CD4-positive, alpha-beta T cell (primary cell): ENCODE data around the gene MELTF. TPM values are rescaled to one million over a fixed set of nuclear protein-coding genes. Genes with fewer than 3 reads are reported as not detected.

Experiments used
- ATAC-seq: fragments of 200-7000 bp; cut with Tn5 transposase; one replicate; pipeline ENCODE4 v1.10.0; 2022; ENCODE audit warnings: mild to moderate bottlenecking; ENCODE audit not compliant: poor library complexity
- CTCF ChIA-PET: fragments of 350-600 bp; sonication (Branson Sonifier 250); formaldehyde crosslinking; loops from one replicate; lab custom pipeline; 2021; ENCODE audit warnings: antibody characterized with exemption, inconsistent platforms; lab: Charles Lee
- POLR2A ChIA-PET: fragments of 350-600 bp; sonication (Branson Sonifier 250); formaldehyde crosslinking; loops from one replicate; lab custom pipeline; 2021; ENCODE audit warnings: antibody characterized with exemption, inconsistent platforms; lab: Charles Lee
- DNase-seq, 14 experiments: peaks; one replicate each; pipeline ENCODE4 v3.0.0-alpha.2; 2013 to 2020; ENCODE audit warnings: mixed read lengths in 2 of 14
- H3K27ac ChIP-seq, 2 donors: one replicate each; pipeline versions ENCODE4 v1.5.1 to v1.7.0; 2013; ENCODE audit warnings: low read length in 2 of 2, low read depth in 1 of 2, mild to moderate bottlenecking in 1 of 2
- H3K27me3 ChIP-seq, 2 experiments: 1 replicate in 1 of 2; 2 replicates in 1 of 2; pipeline versions ENCODE4 v1.6.1 to v1.7.0; 2013; ENCODE audit warnings: low read length in 2 of 2, control low read depth in 1 of 2, mild to moderate bottlenecking in 1 of 2, moderate library complexity in 1 of 2; ENCODE audit not compliant: insufficient read depth in 2 of 2, control insufficient read depth in 1 of 2
- H3K36me3 ChIP-seq: one replicate; pipeline ENCODE4 v1.6.1; 2013; ENCODE audit warnings: low read length, control low read depth; ENCODE audit not compliant: insufficient read depth
- H3K4me1 ChIP-seq: one replicate; pipeline ENCODE4 v1.6.1; 2013; ENCODE audit warnings: low read length, control low read depth; ENCODE audit not compliant: insufficient read depth
- H3K4me3 ChIP-seq: one replicate; pipeline ENCODE4 v1.5.1; 2013; ENCODE audit warnings: mild to moderate bottlenecking, low read length, moderate library complexity
- H3K9me3 ChIP-seq, 2 experiments: 1 replicate in 1 of 2; 2 replicates in 1 of 2; pipeline versions ENCODE4 v1.6.1 to v1.7.0; 2013; ENCODE audit warnings: low read length in 2 of 2, mild to moderate bottlenecking in 2 of 2, control low read depth in 1 of 2, moderate library complexity in 1 of 2; ENCODE audit not compliant: control insufficient read depth in 1 of 2, insufficient read depth in 1 of 2
- H3K27ac Mint-ChIP-seq: one replicate; pipeline ENCODE4 v1.8.0; 2020; ENCODE audit warnings: mixed read lengths
- H3K27me3 Mint-ChIP-seq: one replicate; pipeline ENCODE4 v1.8.0; 2021; ENCODE audit warnings: mixed read lengths
- H3K36me3 Mint-ChIP-seq: one replicate; pipeline ENCODE4 v1.8.0; 2021; ENCODE audit warnings: low read depth, mixed read lengths
- H3K4me1 Mint-ChIP-seq: one replicate; pipeline ENCODE4 v1.8.0; 2021; ENCODE audit warnings: low read depth, mixed read lengths
- H3K4me3 Mint-ChIP-seq: one replicate; pipeline ENCODE4 v1.8.0; 2020; ENCODE audit warnings: mild to moderate bottlenecking, mixed read lengths
- H3K9me3 Mint-ChIP-seq: one replicate; pipeline ENCODE4 v1.8.0; 2020; ENCODE audit warnings: mixed read lengths
- intact Hi-C, 2 experiments: fragments of 100-400 bp; cut with DNase I in 1 of 2; cut with micrococcal nuclease in 1 of 2; formaldehyde crosslinking; loops; one replicate each; pipeline versions ENCODE4 v1.15.1 to v1.9.0; 2023 to 2025; cut with DNase I, micrococcal nuclease
- total RNA-seq, 174 experiments: library from RNA in 2 of 174; stranded (reverse) in 2 of 174; gene quantifications; one replicate each; pipeline ENCODE4 v1.2.3 and lab custom pipeline; 2021 to 2026
- TF ChIP-seq, protein P1 (sequence below): fragments of 200-600 bp; IDR thresholded peaks from one replicate; pipeline ENCODE4 v1.8.0; 2022; ENCODE audit warnings: antibody characterized with exemption, mild to moderate bottlenecking

Gene MELTF
- total RNA-seq, 2 experiments from 2014 or later = 0.89 to 1.2 TPM

DNA sequence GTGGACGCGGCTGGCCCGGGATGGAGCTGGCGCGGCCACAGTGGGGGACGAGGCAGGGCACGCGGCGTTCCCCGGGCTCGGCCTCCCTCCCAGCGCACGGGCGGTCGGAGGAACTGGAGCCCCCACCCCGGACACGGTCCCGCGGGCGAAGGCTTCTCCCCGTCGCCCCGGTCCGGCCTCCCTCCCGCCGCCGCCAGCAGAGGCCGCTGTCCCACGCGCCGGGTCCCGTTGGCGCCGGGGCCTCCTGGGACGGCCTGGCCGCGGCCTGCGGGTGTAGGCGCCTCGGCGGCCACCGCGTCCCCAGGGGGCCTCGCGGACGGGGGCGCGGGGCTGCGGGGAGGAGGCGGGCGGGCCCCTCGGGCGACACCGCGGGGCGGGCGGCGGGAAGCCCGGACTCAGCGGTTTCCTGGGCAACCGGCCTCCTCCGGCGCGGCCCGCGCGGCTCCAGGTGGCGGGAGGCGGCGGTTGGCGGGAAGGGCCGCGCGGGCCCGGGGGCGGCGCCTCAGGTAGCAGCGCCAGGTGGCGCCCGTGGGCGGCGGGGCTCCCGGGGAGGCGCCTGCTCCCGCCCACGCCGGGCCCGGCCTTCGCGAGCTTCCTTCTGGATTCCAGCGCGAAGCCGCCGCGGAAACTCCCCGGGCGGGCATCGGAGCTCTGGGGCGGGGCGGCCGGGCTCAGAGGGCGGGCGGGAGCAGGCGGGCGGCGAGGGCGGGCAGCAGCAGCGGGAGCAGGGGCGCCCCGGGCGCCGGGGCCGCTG, 26.7 kb downstream of the MELTF start:
- H3K36me3 ChIP-seq = no peaks in the 10 kb centered on the region
- no peak overlapping the region for H3K27ac Mint-ChIP-seq
- TF ChIP-seq, protein P1, sequence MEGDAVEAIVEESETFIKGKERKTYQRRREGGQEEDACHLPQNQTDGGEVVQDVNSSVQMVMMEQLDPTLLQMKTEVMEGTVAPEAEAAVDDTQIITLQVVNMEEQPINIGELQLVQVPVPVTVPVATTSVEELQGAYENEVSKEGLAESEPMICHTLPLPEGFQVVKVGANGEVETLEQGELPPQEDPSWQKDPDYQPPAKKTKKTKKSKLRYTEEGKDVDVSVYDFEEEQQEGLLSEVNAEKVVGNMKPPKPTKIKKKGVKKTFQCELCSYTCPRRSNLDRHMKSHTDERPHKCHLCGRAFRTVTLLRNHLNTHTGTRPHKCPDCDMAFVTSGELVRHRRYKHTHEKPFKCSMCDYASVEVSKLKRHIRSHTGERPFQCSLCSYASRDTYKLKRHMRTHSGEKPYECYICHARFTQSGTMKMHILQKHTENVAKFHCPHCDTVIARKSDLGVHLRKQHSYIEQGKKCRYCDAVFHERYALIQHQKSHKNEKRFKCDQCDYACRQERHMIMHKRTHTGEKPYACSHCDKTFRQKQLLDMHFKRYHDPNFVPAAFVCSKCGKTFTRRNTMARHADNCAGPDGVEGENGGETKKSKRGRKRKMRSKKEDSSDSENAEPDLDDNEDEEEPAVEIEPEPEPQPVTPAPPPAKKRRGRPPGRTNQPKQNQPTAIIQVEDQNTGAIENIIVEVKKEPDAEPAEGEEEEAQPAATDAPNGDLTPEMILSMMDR = peak; percentile 62
- DNase-seq (peak; percentile 49 to 94 (median 72)), ATAC-seq (peak; percentile 84)
- no peak overlapping the region for H3K4me3 Mint-ChIP-seq
- H3K9me3 ChIP-seq = no peaks in the 10 kb centered on the region
- peaks cover 8% of the 10 kb centered on the region for H3K4me1 Mint-ChIP-seq
- ChIA-PET POLR2A (interaction anchor here (0.9 to 1.5 kb wide), 4 partner anchors 27 to 685 kb away, joined by 3 to 7 read pairs (median 3); partner anchors contain the start of genes DYNLT2B and MELTF), CTCF (interaction anchor here (0.6 to 1.6 kb wide), 9 partner anchors 9 to 184 kb away, joined by 3 to 10 read pairs (median 3); partner anchors contain the start of gene MELTF)
- no peaks in the 10 kb centered on the region for H3K27me3 ChIP-seq
- no peak overlapping the region for H3K27ac ChIP-seq
- no peaks in the 10 kb centered on the region for H3K36me3 Mint-ChIP-seq
- no peaks in the 10 kb centered on the region for H3K27me3 Mint-ChIP-seq
- no peaks in the 10 kb centered on the region for H3K9me3 Mint-ChIP-seq
- intact Hi-C loops = loop anchor here (1.0 to 10.0 kb wide), 4 partner anchors 26 to 184 kb away; partner anchors contain the start of genes MELTF (in 1 of the 2) and NCBP2 (in 1 of the 2)
- H3K4me1 ChIP-seq = peaks cover 16% of the 10 kb centered on the region
- peak overlapping the region; percentile 61 for H3K4me3 ChIP-seq

DNA sequence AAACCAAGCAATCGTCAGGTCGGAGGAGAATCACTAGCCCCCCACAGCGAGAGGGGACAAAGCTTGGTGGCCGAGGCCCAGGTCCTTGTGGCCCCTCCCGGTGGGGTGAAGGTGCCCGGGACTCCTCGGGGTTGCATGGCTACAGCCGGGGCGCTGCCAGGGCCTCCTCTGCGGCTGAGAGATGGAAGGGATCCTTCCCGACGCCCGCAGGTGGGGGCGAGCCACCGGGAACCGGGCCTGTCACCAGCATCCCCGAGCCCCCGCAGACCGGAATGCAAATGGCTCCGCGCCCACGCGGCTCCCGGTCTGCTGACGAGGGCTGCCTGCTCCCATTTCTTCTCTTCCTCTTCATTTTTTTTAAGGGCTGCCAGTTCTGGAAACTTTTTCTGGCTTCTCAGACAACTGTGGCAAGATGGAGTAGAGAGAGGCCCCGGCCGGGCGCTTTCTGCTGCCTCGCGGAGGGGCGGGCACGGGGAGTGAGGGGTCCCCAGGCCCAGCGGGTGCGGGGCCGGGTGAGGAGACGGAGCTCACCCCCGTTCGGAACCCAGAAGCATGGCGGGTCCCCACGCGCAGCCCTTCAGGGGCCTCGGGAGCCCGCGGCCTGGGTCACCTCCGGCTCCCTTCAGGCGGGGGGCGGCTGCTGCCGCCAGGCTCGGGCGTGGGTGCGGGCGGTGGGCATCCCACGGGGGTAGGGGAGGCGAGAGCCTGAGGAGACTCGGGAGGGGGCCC, 27.5 kb downstream of the MELTF start:
- ChIA-PET CTCF (interaction anchor here (1.6 kb wide), 1 partner anchor 27 kb away, joined by 10 read pairs; the partner anchor contains the start of gene MELTF), POLR2A (interaction anchor here (1.2 kb wide), 1 partner anchor 185 kb away, joined by 3 read pairs; no protein-coding TSS in a partner anchor)
- H3K4me1 ChIP-seq = peaks cover 16% of the 10 kb centered on the region
- TF ChIP-seq, protein P1 = no peak
- H3K4me3 ChIP-seq = no peak overlapping the region
- Mint-ChIP-seq H3K9me3 (no peaks in the 10 kb centered on the region), H3K36me3 (no peaks in the 10 kb centered on the region), H3K4me1 (peaks cover 8% of the 10 kb centered on the region), H3K27me3 (no peaks in the 10 kb centered on the region), H3K4me3 (peak overlapping the region; percentile 90), H3K27ac (peak overlapping the region; percentile 71)
- no peaks in the 10 kb centered on the region for H3K27me3 ChIP-seq
- no peaks in the 10 kb centered on the region for H3K36me3 ChIP-seq
- intact Hi-C loops = loop anchor here (2.0 to 10.0 kb wide), 3 partner anchors 59 to 185 kb away; partner anchors contain the start of gene NCBP2 (in 1 of the 2)
- DNase-seq (peak in 1 of 14 experiments; percentile 39), ATAC-seq (no peak)
- H3K27ac ChIP-seq = no peak overlapping the region
- no peaks in the 10 kb centered on the region for H3K9me3 ChIP-seq
